RPMI7951 (cell line): Measurements from ENCODE around the gene PDHX. TPM values are rescaled to one million over a fixed set of nuclear protein-coding genes. Genes with fewer than 3 reads are reported as not detected.
"Not testable (repeated sequence)": the region's sequence is repeated elsewhere in the genome, so short reads cannot be mapped to it uniquely, and the experiment has no call there.

Experiments
- DNase-seq: peaks from one replicate; pipeline ENCODE4 v3.0.0-alpha.2; 2012; ENCODE audit warnings: low read depth
- total RNA-seq: library from RNA; depleted of rRNA; stranded (reverse); fragments of >200 nt; shearing (Covaris generic); gene quantifications from 2 replicates; pipeline ENCODE4 v1.2.3, GENCODE V29; 2014

The PDHX gene
- total RNA-seq, 1 experiment from 2014 or later, result 41.0 TPM

- no peak for DNase-seq
Observed at GRCh38 chr11:34910817-34911216, 5.6 kb upstream of the PDHX start.

GRCh38 chr11:34911676-34912075 lies 4.7 kb upstream of the PDHX start:
- DNase-seq, result no peak

- DNase-seq, result not testable (repeated sequence)
Observed at GRCh38 chr11:34913556-34913955, 2.9 kb upstream of the PDHX start.

GRCh38 chr11:34915136-34916014 lies 1.0 kb upstream of the PDHX start:
- DNase-seq, result peak; percentile 44

GRCh38 chr11:34916843-34917770 lies 689 bp downstream of the PDHX start:
- DNase-seq, result peak; percentile 47

- DNase-seq, result no peak
Observed at GRCh38 chr11:34921156-34921555, 4.7 kb downstream of the PDHX start.

GRCh38 chr11:34924714-34925113 lies 8.3 kb downstream of the PDHX start:
- DNase-seq, result no peak

DNA sequence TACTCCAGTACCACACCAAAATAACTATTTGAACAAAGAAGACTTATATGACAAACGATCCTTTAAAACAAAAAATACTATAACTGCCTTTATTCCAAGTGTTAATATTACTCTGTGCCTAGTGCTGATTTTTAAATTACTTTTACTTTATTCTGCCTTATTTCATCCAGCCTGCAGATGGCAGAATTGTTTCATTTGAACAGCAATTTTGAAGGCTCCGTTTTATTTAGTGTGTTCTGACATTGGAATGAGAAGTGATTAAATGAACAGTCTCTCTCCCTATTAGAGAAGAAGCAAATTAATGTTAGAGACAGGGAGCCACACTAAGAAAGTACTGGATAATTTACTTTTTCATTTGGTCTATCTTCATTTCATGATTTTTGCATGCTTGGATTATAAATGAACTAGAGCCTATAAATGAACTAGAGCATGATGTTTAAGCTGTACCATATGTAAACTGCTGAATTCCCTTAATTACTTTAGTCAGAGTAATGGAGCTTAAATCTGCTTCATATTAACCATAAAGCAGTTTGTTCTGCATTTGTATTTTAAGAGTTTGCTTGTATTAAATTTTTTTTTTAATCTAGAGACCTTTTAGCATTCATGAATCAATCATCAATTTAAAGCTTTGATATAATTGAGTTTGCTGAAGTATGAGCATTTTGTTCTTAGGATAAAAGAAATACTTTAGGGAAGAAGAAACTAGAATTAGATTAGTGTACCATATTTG lies 9.8 kb downstream of the PDHX start:
- DNase-seq, result peak; percentile 53

DNA sequence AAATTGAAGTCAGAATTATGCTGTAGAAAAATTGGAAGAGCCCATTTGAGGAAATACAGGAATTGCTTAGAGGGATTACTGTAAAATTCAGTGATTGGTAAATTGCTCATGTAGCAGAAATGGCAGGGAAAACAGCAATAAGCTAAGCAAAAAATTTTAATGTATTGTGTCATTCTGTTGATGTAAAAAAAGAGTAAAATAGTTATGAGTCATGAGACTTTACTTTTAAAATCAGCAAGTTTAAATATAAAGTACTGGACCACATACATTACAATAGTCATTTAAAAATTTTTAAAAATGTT lies 10.4 kb downstream of the PDHX start:
- DNase-seq, result no peak

- no peak for DNase-seq
Observed at GRCh38 chr11:34928268-34928959, 12.0 kb downstream of the PDHX start.

GRCh38 chr11:34928960-34929680 lies 12.7 kb downstream of the PDHX start:
- DNase-seq, result no peak

DNA sequence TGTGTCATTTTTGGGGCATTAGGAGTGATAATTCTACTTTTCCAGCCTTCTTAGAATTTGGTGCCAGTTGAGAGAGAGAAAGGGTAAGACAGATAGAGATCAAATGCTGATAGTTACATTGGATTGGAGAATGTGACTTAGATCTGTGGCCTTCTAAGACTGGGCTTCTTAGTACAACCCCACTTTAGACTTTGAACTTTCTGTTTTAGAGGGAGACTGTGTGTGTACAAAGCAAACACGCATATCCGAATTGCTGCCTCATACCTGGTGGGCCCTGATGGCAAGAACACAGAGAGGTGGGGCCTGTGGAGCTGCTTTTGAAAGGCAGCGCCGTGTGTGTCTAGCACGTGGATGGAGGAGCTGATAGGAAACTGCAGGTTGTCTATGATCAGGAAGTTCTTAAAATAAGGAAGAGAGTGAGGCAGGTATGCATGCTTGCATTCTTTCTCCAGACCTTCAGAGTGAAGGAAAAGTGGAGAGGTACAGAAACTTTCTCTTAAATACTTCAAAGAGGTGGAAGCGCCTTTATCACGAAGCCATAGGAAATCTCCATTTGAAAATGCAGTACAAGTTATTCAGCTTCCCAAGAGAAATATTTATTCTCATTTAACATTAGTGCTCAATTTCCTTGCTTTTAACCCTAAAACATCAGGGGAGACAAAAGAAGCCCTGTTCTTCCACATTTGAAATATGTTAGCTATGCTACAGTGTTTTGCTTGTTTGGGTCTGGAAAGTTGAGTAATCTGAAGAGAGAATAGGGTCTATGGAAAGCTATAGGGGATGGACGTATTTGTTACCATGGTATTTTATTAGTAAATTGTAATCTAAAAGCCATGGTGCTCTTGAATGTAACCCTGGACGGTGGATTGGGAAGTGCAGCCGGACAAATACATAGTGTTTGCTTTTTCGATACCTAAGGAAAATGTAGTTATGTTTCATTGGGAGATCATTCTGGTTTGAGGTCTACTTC lies 13.7 kb downstream of the PDHX start:
- peak; percentile 15 for DNase-seq

- DNase-seq, result no peak
Observed at GRCh38 chr11:34936945-34937629, 20.7 kb downstream of the PDHX start.

DNA sequence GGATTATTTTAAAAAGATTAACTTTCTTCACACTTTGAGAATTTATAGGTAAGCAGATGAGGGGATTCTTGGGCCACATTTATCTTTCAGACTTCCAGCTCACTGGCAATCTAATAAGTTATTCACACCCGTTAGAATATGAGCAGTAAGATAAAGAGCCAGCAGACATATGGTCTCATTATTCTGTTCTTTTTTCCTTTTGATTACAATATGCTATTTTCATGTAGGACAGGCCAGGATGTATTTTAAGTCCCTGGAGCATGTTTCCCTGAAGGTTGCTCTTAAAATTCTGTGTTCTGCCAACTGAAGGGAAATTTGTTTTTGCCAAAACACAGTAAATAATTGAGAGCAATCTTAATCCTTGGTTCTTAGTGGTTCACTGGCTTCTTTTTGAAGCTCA lies 22.2 kb downstream of the PDHX start:
- DNase-seq, result no peak

- DNase-seq, result no peak
Observed at GRCh38 chr11:34940026-34940677, 23.7 kb downstream of the PDHX start.

DNA sequence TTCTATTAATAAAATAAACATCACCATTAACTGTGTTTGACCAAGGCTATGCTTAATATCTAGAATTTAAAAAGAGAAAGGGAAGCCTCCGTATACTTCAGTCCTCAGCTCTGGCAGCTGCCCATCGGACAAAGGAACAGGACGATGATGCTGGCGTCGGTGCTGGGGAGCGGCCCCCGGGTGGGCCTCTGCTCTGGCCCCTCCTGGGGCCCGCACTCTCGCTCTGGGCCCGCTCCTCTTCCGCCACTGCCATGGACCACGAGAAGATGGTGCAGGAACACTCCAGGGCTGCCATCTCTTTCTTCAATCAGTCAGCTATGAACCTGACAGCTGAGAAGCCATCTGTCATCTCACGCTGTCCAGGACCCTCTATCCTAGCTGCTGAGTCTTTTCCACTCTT lies 25.3 kb downstream of the PDHX start:
- DNase-seq, result no peak

DNA sequence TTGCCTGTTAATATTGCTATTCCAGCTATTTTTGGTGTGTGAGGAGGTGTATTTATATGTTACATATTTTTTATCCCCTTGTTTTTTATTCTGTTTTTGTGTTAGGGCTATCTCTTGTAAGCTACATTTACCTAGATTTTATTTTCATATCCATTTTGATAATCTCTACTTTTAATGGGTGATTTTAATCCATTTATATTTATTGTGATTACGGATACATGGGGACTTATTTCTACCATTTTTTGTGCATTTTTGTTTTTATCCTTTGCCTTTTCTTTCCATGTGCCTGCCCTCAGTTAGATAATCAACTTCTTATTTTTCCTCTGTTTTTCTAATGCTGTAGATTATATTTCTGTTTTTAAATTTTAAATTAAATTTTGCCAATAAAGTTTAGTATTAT lies 28.3 kb downstream of the PDHX start:
- no peak for DNase-seq

DNA sequence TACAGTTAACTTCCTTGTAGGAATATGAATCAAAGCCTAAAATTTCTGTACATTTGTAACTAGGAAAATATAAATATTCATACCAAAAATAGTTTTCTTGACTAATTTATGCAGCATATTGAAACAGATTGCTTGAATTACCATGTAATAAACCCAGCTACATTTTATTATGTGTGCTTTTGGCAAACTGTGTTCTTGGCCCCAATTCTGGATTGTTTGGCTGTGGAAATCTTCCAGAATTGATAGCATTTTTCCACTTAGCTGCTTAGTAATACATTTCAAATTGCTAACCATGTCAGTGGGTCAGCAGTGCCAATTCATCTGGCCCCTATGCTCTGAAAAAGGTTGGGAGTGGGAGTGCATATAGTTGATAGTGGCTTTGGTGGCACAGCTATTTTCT lies 32.3 kb downstream of the PDHX start:
- DNase-seq, result no peak

DNA sequence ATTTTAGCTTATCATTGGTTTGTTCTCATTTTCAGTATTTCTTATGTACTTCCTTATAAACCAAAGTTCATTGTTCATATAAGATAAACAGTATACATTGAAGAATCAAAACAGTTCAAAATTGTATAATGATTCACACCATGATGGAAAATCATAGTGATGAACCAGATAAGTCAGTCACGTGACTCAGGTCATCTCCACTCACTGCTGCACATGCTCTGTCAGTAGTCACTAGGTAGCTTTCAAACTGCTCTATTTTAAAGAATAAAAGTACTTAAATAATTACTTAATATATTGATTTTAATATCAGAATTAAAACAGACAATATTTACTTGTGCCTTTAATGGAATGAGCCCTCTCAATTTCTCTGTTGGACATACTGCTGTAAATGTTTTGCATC lies 37.5 kb downstream of the PDHX start:
- DNase-seq, result no peak
